ENCODE data around the gene RUVBL2.
A peak's percentile ranks its signal among the peaks of the same experiment; 100 is the strongest.

RUVBL2 gene

DNA sequence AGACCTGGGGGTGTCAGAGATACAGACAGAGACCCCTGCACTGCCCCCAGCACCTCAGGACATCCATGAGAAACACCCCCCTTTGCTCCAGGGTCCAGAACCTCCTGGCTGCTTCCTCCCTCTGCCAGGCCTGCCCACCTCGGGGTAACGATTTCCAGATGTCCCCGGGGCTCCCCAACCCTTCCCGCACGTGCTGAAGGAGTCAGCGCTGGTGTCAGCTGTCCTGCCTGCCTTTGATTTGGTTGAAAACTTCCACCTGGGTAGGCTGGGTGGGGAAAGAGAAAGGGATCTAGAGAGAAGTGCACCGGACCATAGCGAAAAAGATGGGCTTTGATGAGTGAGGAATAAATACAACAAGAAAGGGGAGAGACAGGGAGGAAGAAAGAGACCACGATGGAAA, 65.4 kb downstream of the RUVBL2 start:
- H3K27ac ChIP-seq = no peak overlapping the region
- TF ChIP-seq, protein P1, sequence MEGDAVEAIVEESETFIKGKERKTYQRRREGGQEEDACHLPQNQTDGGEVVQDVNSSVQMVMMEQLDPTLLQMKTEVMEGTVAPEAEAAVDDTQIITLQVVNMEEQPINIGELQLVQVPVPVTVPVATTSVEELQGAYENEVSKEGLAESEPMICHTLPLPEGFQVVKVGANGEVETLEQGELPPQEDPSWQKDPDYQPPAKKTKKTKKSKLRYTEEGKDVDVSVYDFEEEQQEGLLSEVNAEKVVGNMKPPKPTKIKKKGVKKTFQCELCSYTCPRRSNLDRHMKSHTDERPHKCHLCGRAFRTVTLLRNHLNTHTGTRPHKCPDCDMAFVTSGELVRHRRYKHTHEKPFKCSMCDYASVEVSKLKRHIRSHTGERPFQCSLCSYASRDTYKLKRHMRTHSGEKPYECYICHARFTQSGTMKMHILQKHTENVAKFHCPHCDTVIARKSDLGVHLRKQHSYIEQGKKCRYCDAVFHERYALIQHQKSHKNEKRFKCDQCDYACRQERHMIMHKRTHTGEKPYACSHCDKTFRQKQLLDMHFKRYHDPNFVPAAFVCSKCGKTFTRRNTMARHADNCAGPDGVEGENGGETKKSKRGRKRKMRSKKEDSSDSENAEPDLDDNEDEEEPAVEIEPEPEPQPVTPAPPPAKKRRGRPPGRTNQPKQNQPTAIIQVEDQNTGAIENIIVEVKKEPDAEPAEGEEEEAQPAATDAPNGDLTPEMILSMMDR (conservative IDR thresholded peaks at IDR 0.05) = no peak

DNA sequence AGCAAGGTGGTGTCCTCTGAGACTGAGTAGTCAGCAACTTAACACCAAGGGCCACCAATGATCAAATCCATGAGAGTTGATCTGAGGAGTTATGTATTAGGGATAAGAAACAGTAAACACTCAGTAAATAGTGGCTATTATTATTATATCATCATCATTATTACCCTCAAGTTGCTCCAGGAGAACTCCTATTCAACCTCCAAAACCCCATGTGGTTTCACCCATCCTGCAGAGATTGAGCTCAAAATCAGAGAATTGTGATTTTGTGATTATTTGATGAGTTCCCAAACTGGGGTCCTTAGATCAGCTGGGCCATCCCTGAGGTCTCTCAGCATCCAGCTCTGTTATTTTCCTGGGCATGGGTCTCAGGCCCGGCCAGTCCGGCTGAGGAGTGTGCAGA, 67.3 kb downstream of the RUVBL2 start:
- no peak overlapping the region for H3K27ac ChIP-seq
- TF ChIP-seq, protein P1 (conservative IDR thresholded peaks at IDR 0.05) = no peak

DNA sequence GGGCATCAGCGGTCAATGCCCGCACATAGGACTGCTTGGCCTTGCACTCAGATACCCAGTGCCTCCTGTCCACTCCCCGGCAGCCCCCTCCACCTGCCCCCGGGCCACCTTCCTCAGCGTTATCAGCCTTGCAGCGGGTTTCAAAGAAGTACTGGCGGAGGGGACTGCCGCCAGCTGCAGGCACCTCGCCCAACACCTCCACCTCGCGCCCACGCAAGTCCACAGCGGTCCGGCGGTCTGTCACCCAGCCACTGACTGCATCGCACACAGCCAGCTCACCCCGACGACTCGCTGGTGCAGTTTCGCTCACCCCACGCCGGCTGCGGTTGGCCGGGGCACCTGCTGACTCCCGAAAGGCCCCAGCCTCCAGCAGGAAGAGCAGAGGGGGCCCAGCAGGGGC, 67.8 kb downstream of the RUVBL2 start:
- no peak overlapping the region for H3K27ac ChIP-seq
- TF ChIP-seq, protein P1 (conservative IDR thresholded peaks at IDR 0.05) = no peak

DNA sequence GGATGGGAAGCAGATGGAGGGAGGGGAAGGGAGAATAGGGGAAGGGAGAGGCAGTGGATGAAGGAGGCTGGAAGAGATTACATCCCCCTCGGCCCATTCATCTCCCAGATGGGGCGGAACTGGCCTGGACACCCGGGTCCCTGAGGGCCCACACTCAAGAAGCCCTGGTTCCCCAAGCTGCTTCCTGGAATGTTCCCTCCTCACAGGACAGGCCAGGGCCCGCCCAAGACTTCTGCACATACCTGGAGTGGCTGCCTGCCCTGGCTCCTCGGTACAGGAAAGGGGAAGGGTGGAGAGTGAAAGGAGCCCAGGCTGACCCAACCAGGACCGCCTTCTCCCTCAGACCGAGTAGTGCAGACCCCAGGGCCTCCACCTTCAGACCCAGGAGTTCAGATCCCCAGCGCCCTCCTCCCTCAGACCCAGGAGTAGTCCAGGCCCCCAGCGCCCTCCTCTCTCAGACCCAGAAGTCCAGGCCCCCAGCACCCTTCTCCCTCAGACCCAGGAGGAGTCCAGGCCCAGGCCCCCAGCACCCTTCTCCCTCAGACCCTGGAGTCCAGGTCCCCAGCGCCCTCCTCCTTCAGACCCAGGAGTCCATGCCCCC, 70.4 kb downstream of the RUVBL2 start:
- TF ChIP-seq, protein P1 (conservative IDR thresholded peaks at IDR 0.05) = no peak
- peak overlapping the region; percentile 57; the same call in 1 of the 2 replicates for H3K27ac ChIP-seq

DNA sequence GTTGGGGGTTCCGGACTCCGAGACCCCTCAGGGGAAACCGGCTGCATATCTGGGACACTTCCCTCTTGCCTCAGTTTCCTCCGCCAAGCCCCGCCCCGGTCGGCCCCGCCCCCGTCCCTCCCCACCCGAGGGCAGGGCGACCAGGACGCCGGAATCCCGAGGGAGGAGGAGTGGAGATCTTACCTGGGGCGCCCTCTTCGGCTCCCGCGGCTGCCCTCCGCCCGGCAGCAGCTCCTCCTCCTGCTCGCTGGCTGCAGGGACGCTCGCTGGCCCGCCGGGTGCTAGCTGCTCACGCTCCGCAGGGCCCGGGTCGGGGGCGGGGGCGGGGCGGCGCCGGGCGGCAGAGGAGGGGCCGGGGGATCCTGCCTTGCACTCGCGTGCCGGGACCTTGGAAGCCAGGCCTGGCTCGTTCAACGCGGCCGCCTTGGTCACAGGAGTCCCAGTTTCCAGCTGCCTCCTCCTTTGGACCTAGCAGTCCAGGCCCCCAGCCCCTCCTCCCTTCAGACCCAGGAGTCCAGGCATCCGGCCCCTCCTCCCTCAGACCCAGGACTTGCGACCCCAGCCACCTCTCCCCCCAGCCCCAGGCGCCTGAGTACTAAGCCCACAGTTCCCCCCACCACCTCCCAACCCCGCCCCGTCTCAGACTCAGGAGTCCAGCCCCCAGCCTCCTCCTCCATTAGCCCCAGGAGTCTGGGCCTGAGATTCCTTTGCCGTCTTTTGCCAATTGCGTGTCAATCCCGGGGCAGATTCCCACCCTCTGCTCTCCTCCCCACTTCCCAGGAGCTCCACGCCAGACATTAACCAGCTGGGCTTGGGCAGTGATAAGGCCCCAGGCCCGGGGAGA, 71.3 kb downstream of the RUVBL2 start, which contains the start of gene NTF4:
Gene NTF4 (minus strand): TSS at position 51 of the 844 bp plus-strand sequence. CDS start 2,821 bp downstream, outside the sequence.
- TF ChIP-seq, protein P1 (conservative IDR thresholded peaks at IDR 0.05) = peak; percentile 24

More for the DNA sequence above, 71.3 kb downstream of the RUVBL2 start, which contains the start of gene NTF4:
- peak within 1 kb of the TSS; percentile 57 for H3K27ac ChIP-seq

Measured in VCaP (cell line).